AG20443 (cell line): ENCODE measurements around the gene SFT2D3.

Experiments
- DNase-seq: peaks from one replicate; pipeline ENCODE4 v3.0.0; 2012; ENCODE audit warnings: low spot score, mixed read lengths

SFT2D3 gene

GRCh38 chr2:127701193-127701650 lies at the start of gene SFT2D3:
SFT2D3 (plus strand) TSS chr2:127701497; CDS start chr2:127701529, 32 bp downstream.
- DNase-seq: peak; percentile 96

GRCh38 chr2:127651971-127652550 lies 49.2 kb upstream of the SFT2D3 start:
- DNase-seq: no peak

DNA sequence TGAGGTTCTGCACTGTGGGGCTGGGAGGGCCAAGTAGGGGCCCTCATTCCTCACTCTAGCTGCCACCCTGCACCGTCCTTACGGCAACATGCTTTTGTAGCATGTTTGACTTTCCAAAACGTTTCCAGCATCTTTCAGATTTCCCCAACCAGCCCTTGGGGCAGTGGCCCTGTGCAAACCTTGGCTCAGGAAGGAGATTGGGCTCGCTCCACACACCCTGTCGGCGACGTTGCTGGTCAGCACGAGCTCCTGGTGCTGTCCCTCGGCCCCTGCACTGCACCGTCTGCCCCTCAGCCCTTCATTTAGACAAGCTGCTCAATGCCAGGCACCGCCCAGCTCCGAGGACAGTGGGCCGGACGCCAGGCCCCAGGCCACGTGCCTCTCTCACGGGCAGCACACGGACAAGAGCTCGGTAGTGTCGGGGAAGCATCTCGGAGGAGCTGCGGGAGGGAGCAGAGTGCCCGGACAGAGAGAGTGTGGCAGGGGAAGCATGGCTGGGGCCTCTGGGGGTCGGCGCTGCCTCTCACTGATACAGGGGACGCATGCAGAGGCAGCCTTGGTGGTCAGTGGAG lies 48.4 kb upstream of the SFT2D3 start:
- no peak for DNase-seq

DNA sequence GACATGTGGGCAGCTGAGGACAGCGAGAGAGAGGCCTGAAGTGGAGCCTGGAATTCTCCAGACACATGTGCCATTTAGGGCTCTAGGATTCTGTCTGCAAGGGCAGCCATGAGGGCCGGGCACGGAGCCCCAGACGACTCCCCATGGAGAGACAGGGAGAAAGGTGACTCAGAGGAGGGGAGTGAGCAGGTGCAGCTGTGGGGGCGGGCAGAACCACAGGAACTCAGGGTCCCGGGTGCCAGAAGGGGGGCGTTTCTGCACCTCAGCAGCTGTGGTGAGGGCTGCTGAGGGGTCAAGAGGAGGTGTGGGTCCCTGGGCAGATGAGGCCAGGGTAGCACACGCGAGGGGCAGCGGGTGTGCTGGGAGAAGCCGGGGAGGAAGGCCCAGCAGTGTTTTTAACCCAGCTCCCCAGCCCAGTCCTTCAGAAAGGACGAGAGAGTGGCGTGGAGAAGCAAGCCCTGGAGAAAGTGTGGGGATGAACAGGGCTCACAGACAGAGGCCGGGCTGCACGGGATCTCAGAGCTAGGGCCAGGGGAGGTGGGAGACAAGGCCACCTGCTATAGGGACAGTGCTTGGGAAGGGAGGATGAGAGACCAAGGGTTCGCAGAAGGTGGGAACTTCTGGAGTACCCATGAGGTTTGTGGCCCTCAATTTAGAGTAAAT lies 47.7 kb upstream of the SFT2D3 start:
- DNase-seq: no peak

DNA sequence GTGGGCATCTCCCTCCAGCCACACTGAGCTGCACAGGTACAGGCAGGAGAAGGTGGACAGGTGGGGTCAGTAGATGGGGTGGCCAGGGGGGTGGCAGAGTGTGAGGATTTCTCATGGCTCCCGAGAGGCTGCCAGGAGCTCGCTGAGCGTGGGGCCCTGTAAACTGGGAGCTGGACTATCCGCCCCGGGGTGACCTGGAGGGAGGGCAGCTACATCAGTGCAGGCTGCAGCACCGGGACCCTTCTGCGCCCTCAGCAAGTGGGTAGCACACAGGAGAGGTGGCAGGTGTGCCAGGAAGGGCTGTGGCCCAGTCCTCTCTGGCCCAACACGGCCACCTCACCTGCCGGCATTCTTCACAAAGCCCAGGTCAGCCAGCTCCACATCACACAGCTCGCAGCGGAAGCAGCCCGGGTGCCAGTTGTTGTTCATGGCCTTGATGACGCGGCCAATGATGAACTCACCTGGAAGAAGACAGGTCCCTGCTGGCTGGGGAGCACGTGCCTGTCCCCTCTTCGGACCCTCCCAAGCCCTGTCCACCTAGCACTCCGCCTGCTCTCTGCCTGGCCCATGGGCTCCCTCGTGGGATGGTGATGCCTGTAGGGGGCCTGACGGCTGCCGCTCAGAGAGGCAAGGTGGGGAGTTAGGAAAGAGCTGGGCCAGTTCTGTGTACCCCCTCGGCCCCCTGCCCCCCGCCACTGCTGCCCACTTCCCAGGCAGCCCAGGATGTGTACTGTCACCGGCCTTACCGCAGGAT lies 47.0 kb upstream of the SFT2D3 start:
- no peak for DNase-seq

DNA sequence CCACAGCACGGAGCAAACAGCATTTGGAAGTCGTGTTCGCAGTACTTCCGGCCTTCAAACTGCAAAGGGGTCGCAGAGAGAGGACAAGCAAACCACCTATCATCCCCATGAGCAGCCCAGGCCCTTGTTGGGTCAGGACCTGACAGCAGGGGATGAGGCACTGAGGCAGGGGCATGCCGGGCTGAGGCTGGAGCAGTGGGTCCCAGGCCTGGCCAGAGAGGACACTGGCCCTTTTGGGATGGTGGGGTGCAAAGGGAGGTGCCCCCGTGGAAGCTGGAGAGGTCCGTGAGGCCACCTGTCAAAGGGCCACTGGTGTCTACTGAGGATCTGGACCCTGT lies 46.5 kb upstream of the SFT2D3 start:
- DNase-seq: no peak

DNA sequence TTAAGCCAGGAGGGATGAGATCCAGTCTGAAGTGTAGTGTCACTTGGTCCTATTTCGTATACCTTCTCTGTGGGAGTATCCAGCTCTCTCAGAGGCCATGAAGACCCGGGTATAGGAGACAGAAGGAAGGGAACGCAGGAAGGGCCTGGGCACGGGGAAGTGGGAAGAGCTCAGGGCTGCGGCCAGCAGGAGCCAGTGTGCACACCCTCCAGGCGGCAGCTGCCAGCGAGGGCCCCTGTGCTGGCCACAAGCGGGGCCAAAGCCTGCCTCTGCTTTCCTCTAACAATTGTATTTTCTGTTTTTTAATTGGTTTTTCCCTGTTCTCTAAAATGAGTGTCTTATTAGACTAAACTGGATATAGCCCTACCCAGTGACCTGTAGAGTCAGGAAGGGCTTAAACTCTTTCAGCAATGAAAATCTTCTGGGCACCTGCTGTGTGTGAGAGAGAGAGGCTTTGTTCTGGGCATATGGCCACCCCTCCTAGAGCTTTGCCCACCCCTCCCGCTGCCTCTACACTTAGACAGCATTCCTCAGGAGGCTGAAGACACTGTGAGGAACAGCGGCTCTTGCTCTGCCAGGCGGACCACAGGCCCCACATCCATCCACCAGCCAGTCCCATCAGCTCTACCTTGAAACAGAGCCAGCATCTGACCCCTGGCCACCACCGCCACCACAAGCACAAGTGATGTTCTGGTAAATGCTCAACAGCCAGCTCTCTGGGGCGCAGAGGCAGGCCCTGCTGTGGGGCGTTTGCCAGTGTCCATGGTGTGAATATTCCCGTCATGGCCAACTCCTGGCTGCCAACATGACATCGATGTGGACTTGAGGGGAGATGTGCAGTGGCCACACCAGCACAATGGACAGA lies 45.9 kb upstream of the SFT2D3 start:
- no peak for DNase-seq

DNA sequence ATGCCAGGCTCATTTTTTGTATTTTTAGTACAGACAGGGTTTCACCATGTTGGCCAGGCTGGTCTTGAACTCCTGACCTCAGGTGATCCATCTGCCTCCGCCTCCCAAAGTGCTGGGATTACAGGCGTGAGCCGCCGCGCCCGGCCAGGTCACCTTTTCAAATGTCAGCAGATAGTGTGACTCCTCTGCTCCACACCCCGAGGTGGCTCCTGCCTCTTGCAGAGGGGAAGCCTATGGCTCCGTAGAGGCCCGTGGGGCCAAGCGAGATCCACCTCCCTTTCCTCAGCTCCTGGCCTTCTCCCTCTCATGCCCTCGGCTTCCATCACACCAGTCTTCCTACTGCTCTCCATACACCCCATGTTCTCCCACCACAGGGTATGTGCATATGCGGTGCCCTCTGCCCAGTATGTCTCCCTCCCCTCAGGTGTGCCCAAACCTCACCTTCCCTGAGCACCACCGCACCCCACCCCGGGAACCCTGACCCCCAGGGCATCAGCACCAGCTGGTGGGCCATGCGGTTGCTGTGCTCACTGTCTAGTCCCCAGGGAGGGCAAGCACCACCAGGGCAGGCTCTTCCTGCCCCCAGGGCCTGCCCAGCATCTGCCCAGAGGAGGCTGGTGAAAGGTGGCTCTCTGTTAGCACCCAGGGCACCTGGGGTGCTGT lies 44.6 kb upstream of the SFT2D3 start:
- no peak for DNase-seq

GRCh38 chr2:127657232-127657595 lies 44.1 kb upstream of the SFT2D3 start:
- no peak for DNase-seq

GRCh38 chr2:127658146-127658545 lies 43.2 kb upstream of the SFT2D3 start:
- DNase-seq: no peak

DNA sequence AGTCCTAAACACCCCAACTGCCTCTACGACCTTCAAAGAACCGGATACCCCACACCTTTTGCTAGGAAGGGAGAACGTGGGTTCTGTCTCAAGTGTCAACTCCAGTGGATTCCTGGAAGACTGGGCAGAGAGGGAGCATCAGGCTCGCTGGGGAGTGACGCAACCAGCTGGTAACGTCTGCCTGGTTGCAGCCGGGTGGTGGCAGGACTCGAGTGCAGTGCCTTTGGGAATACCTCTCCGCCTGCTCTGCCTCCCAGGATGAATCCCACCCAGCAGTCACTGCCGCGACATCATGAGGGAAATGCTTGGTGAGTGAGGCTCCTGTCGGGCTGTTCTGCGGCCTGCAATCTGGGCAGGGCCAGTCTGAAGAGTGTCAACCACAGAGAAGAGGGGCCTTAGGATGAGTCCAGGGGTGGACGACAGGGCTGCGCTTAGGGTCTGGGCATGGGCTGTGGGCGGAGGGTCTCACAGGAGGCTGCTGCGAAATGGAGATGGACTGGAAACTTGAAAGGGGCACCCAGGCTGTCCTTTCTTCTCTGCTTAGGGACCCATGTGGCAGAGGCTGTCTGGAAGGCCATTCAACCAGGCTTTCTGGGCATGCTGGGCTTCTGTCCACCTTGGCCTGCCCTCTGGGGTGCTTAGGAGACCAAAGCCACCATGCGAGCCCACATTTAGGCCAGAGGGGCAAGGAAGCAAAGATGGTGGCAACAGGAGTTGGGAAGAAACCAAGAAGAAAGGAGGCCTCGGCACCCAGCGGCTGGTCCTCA lies 42.5 kb upstream of the SFT2D3 start:
- no peak for DNase-seq

- no peak for DNase-seq
Measured at GRCh38 chr2:127659408-127660290, 41.6 kb upstream of the SFT2D3 start.

- no peak for DNase-seq
Measured at GRCh38 chr2:127660291-127660578, 41.1 kb upstream of the SFT2D3 start.

DNA sequence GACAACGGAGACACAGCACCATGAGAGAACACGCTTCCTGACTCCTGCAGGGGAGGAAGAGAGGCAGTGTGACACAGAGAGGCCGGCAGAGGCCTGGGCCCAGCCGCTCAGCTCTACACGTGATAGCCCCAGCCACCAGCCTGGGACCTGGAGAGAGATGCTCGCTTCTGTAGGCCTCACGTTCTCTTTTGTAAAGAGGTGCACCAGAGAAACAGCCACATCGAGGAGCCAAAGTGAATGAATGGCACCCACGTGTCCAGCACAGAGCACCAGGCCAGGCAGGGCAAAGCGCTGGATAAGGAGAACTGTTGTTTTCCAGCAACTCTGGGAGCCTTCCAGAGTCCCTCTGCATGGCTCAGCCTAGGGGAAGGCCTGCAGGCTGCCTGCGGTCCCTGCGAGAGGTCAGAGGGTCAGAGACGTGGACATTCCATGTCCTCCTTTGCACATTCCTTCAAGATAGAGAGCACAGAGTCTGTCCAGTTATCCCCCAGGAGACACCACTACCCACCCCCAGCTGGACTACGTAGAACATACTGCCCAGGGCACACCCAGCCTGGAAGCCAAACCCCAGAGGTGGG lies 40.1 kb upstream of the SFT2D3 start:
- peak; percentile 57 for DNase-seq

- peak; percentile 87 for DNase-seq
Measured at GRCh38 chr2:127661949-127662510, 39.3 kb upstream of the SFT2D3 start.

DNA sequence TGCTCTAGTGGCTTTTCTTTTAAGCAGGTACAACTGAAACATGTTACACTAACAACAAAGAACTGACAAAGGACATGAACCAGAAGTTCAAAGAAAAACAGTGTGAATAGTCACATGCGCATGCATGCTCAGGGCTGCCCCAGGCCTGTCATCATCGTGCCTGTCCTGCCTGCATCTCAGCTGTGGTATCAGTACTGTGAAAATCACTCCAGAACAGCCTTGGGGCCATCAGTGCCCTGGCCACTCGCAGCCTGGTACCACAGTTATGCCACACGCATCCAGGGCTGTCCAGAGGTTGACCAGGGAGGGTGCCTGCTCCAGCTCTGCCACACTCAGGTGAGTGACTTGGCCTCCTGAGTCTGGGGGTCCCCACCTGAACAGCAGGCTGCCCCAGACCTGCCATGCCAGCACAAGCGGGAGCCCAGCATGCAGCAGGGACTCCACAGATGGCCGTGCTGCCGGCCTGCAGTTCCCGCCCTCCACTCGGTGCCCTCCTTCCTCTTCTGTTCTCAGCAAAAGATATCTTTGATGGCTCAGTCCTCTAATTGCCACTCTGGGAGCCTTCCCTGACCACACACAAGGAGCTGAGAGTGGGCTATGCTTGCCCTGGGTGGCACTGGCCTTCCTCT lies 38.2 kb upstream of the SFT2D3 start:
- DNase-seq: no peak

- DNase-seq: no peak
Measured at GRCh38 chr2:127663566-127664064, 37.7 kb upstream of the SFT2D3 start.

DNA sequence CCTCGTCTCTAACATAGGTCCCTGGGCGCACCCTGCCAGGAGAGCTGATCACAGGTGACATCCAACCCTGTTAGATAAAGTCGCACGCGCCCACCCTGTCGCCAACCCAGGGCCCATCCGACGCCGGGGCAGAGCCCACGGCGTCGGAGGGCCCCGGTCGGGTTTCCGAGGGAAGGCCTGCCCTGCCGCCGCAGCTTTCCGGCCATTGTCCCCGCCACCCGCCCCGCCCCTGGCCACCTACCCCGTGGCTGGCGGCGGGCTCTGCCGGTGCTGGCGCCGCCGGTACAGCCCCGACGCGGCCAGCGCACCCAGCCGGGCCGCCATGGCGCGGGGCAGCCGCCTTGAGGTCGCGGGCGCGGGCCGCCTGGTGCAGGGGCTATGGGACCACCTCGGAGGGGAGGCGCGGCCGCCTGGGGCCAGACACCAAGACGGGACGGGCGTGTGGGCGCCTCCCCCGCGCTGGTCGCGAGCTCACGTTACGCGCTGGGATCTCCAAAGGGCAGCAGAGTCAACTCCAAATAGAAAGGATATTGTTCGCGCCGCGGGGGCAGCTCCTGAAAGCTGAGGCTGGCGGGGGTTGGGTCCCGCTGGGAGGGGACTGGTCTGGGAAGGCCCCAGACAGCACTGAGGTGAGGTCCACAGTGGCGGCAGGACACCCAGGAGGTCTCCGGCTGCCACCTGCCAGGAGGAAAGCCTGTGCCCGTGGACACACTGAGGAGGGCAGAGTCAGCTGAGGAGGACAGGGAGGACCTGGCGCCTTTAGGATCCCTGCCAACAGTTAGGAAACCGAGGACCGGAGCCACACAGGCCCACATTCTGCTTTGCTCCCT lies 37.0 kb upstream of the SFT2D3 start:
- DNase-seq: peak; percentile 46
